Mucosa of descending colon (tissue), 3 donors: ENCODE data around the gene DOCK6. TPM values are rescaled to one million over a fixed set of nuclear protein-coding genes. Genes with fewer than 3 reads are reported as not detected.
A peak's percentile ranks its signal among the peaks of the same experiment; 100 is the strongest.

Source experiments
- ATAC-seq: fragments of 200-7000 bp; cut with Tn5 transposase; one replicate; pipeline ENCODE4 v1.9.1; 2020; ENCODE audit warnings: mild to moderate bottlenecking, moderate library complexity
- DNase-seq, 3 donors: peaks; one replicate each; pipeline ENCODE4 v3.0.0-alpha.2; 2020
- H3K36me3 ChIP-seq: fragments of 200-600 bp; one replicate; pipeline ENCODE4 v1.8.0; 2021; ENCODE audit warnings: low read depth, mild to moderate bottlenecking
- H3K4me1 ChIP-seq: fragments of 200-600 bp; one replicate; pipeline ENCODE4 v1.8.0; 2021; ENCODE audit warnings: low read depth, mild to moderate bottlenecking
- H3K4me3 ChIP-seq: fragments of 200-600 bp; one replicate; pipeline ENCODE4 v1.8.0; 2021; ENCODE audit warnings: mild to moderate bottlenecking
- H3K9me3 ChIP-seq: fragments of 200-600 bp; one replicate; pipeline ENCODE4 v1.8.0; 2021; ENCODE audit warnings: mild to moderate bottlenecking
- intact Hi-C, 2 donors: fragments of 100-400 bp; cut with DNase I in 1 of 2; cut with micrococcal nuclease in 1 of 2; formaldehyde crosslinking; loops; one replicate each; pipeline versions ENCODE4 v1.11.0 to v1.11.1; 2022; cut with DNase I, micrococcal nuclease
- total RNA-seq, 3 donors: library from RNA; stranded (reverse); fragmentation: NEBNext Ultra II Directional in 2 of 3; extraction: Animal tissue kit (Norgen Biotek cat#: 25700) in 2 of 3; gene quantifications; one replicate each; pipeline versions ENCODE4 v1.2.1 to v1.2.4, GENCODE V29; 2021 to 2023
- TF ChIP-seq, protein P1 (sequence below): fragments of 200-600 bp; IDR thresholded peaks from one replicate; pipeline ENCODE4 v1.8.0; 2022; ENCODE audit warnings: antibody characterized with exemption, mild to moderate bottlenecking
- donor health status: DM: no; HTN: no; CAD: no; lungs with moderate emphysema.
- donor health status: DM: no; HTN: no; CAD: no.
- donor health status: DM: no; HTN: yes; CAD: no.

DOCK6 gene
- total RNA-seq, 3 donors from 2014 or later: 62.4 to 94.7 (median 62.8) TPM

DNA sequence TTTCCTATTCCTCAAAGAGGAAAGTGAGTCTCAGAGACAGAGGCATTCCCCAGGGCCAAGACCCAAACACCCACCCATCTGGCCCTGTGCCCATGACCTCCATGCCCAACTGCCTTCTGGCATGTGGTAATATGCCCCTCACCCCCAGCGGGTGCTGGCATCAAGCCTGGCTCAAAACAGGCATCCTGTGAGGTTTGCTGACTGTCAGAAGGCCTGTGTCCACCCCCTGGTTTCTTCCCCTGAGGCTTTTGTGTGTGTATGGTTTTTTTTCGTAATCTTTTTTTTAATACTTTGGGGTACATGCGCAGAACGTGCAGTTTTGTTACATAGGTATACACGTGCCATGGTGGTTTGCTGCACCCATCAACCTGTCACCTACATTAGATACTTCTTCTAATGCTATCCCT lies 57.4 kb downstream of the DOCK6 start:
- ATAC-seq: no peak
- TF ChIP-seq, protein P1, sequence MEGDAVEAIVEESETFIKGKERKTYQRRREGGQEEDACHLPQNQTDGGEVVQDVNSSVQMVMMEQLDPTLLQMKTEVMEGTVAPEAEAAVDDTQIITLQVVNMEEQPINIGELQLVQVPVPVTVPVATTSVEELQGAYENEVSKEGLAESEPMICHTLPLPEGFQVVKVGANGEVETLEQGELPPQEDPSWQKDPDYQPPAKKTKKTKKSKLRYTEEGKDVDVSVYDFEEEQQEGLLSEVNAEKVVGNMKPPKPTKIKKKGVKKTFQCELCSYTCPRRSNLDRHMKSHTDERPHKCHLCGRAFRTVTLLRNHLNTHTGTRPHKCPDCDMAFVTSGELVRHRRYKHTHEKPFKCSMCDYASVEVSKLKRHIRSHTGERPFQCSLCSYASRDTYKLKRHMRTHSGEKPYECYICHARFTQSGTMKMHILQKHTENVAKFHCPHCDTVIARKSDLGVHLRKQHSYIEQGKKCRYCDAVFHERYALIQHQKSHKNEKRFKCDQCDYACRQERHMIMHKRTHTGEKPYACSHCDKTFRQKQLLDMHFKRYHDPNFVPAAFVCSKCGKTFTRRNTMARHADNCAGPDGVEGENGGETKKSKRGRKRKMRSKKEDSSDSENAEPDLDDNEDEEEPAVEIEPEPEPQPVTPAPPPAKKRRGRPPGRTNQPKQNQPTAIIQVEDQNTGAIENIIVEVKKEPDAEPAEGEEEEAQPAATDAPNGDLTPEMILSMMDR: no peak
- no peak for DNase-seq
- H3K4me1 ChIP-seq: no peaks in the 10 kb centered on the region
- H3K4me3 ChIP-seq: no peak overlapping the region
- no peaks in the 10 kb centered on the region for H3K9me3 ChIP-seq
- intact Hi-C loops: loop anchor here (2.0 to 5.0 kb wide), 2 partner anchors 68 kb away; no protein-coding TSS in a partner anchor
- no peaks in the 10 kb centered on the region for H3K36me3 ChIP-seq

DNA sequence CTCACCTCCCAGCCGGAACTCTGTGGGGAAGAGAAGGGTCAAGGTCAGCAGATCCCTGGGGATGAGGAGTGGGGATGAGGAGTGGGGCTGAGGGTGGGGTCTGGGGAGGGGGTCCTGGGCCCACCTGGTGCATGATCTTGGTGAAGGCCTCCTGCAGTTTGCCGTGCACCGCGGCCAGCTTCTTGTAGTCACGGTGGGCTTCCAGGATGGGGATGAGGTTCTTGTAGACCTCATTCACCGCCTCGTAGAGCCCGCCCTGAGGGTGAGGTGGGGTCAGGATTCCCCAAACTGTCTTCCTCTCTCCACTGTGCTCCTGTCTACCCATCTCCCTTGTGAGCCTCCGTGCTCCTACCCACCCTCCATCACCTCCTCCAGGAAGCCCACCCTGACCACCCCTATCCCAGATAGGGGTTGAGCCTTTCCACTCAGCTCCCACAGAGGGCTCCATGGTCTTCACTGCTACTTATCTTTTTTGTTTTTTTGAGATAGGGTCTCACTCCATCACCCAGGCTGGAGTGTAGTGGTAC lies 58.2 kb downstream of the DOCK6 start:
- DNase-seq: no peak
- H3K4me3 ChIP-seq: no peak overlapping the region
- H3K36me3 ChIP-seq: no peaks in the 10 kb centered on the region
- H3K4me1 ChIP-seq: no peaks in the 10 kb centered on the region
- intact Hi-C loops: loop anchor here (2.0 to 5.0 kb wide), 2 partner anchors 67 kb away; no protein-coding TSS in a partner anchor
- no peak for ATAC-seq
- TF ChIP-seq, protein P1: no peak
- H3K9me3 ChIP-seq: no peaks in the 10 kb centered on the region

DNA sequence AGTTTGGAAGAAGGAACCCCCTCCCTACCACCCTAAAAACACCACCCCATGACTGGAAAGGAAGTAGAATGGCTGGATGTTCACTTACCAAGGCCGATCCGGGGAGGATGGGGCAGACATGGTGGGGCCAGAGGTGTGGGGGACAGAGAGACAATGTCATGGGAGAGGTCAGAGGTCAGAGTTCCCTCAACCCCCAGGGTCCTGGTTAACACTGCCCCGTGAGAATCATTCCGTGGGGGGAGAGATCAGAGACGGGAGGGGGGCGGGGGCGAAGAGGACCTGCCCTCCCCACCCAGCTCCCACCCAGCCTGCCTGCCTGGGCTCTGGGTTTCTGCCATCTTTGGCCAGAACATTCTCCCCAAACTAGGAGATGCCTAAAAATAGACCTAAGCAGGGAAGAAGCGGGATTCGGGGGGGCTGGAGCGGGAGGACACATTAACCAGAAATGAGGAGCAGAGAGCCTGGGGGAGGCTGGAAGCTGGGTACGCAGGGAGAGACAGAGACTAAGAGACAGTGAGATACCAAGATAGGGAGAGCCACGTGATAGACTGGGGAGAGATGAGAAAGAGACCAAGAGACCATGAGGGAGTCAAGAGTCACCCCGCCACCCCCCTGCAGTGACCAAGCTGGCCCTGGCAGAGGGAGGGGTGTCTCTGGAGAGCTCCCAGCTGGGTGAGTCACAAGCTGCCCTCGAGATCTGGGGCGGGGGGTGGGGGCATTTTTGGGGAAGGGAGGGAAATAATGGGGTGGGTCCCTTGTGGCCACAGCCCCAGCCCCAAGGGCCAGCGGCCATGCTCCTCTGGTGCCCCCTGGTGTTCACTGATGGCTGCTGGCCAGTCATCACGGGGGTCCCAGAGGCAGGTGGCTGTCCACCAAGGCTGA lies 58.9 kb downstream of the DOCK6 start:
- no peaks in the 10 kb centered on the region for H3K9me3 ChIP-seq
- TF ChIP-seq, protein P1: peak; percentile 58
- peak; percentile 70 to 74 (median 71) for DNase-seq
- peaks cover under 1% of the 10 kb centered on the region for H3K4me1 ChIP-seq
- no peak overlapping the region for H3K4me3 ChIP-seq
- intact Hi-C loops: loop anchor here (2.0 to 5.0 kb wide), 2 partner anchors 66 to 67 kb away; no protein-coding TSS in a partner anchor
- peak; percentile 58 for ATAC-seq
- no peaks in the 10 kb centered on the region for H3K36me3 ChIP-seq

DNA sequence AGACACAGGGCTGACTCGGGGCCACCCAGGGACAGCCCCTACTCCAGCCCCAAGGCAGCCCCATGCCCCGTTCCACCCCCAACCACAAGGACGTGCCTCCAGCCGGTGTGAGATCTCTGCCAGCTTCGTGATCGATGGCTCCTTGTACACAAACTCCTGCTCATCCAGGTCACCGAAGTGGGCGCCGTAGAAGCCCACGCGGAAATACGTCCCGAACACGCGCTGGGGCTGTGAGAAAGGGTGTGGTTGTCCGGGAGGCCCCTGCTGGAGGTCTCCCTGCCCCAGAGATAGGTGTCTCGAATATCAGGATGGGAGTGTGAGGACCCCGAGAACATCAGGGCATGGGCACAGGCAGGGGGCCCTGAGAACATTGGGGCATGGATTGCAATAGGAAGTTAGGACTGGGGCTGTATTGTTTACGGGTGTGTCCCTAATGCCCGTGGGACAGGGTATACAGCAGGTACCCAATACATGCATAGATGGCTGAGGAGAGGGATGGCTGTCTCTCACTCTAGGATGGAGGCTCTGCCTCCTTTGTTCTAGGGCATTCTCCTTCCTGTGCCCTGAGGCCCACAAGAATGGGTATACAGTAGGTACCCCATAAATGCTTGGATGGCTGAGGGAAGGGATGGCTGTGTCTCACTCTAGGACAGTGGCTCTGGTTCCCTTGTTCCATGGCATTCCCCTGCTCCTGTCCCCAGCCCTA lies 59.7 kb downstream of the DOCK6 start:
- TF ChIP-seq, protein P1: no peak
- DNase-seq (no peak), ATAC-seq (no peak)
- H3K36me3 ChIP-seq: no peaks in the 10 kb centered on the region
- H3K4me1 ChIP-seq: peaks cover 7% of the 10 kb centered on the region
- H3K9me3 ChIP-seq: no peaks in the 10 kb centered on the region
- H3K4me3 ChIP-seq: no peak overlapping the region
- intact Hi-C loops: loop anchor here in 1 of 2 donors (5.0 kb wide), 1 partner anchor 65 kb away; no protein-coding TSS in a partner anchor

DNA sequence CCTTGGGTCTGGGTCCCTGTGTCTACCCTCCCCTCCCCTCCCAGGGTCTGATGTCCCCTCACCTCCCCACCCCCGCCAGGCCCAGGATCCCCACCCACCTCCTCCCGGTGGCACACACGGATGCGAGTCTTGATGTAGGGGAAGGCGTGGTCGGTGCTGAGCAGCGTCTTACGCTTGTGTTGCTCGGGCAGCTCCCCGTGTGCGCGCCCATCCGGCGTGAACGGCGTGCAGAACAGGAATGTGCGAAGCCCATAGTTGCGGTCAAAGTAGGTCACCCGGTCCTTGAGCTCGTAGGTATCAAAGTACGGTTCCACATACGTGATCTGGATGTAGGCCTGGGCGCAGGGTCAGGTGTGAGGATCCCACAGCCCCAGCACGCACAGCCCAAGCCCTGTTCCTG lies 60.5 kb downstream of the DOCK6 start:
- Histone ChIP-seq H3K36me3 (no peaks in the 10 kb centered on the region), H3K4me1 (peaks cover 7% of the 10 kb centered on the region), H3K9me3 (no peaks in the 10 kb centered on the region), H3K4me3 (no peak overlapping the region)
- TF ChIP-seq, protein P1: no peak
- intact Hi-C loops: loop anchor here in 1 of 2 donors (5.0 kb wide), 1 partner anchor 64 kb away; no protein-coding TSS in a partner anchor
- ATAC-seq: no peak
- no peak for DNase-seq
